ENCODE measurements around the gene RPL27A.

RPL27A gene

DNA sequence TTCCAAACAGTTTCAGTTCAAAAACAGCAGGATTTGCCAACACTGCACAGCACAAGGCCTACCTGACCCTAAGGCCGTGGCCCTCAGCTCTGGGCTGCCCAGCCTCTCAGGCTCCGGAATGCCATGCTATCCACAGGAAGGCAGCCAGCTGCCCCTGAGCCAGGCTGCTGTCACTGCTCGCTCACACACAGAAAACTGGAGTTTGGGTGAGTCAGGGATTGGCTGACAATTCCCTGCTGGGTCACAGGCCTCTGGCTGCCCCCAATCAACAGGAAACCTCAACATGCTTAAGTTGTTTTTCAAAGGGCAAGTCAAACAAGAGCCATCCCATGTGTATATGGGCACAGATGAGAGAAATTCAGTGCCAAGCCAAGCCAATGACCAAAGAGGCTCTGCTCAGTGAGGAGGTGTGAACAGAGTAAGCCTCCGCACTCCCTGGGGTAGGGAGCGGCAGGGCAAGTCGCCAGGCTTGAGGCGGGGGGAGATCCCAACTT is 50.2 kb downstream of the RPL27A start:
- H3K4me3 Mint-ChIP-seq, result no peak overlapping the region
- peaks cover 34% of the 10 kb centered on the region for H3K4me1 Mint-ChIP-seq
- H3K27ac Mint-ChIP-seq, result peak overlapping the region; percentile 87
- no peaks in the 10 kb centered on the region for H3K9me3 Mint-ChIP-seq
- peak; percentile 34 for ATAC-seq
- H3K36me3 Mint-ChIP-seq, result no peaks in the 10 kb centered on the region
- no peaks in the 10 kb centered on the region for H3K27me3 Mint-ChIP-seq

DNA sequence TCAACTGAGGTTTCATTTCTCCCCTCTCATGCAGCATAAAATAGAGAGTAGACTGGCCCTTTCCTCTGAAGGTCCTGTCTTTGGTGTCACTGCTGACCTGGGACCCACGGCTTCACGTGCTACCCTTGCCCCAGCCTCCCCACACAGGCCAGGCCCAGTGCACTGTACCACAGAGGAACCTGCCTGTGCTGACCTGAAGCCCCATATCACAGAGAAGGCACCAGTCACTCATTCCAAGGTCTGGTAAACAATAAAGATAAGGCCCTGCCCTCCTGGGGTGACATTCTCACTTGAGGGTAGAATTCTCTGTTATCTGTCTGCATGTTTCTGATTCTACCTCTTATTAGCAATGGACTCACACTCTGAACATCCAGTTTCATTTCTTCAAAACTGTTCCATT is 51.3 kb downstream of the RPL27A start:
- H3K27ac Mint-ChIP-seq, result peak overlapping the region; percentile 70

DNA sequence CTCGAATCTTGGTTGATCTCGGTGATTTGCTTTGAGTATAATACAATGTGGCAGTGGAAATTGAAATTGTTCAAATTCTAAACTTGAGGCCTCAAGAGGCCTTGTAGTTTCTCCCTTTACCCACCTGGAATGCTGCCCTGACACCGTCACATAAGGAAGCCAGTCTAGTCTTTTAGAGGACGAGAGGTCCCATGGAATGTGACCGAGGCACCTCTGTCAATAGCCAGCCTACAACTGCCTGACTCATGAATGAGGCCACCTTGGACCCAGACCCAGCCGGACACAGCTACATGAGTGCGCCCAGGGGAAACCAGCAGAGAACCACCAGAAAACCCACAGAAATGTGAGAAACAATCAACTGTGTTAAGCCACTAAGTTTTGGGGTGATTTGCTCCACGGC is 52.5 kb downstream of the RPL27A start:
- ATAC-seq, result no peak
- Mint-ChIP-seq H3K9me3 (no peaks in the 10 kb centered on the region), H3K27ac (no peak overlapping the region), H3K4me1 (peaks cover 34% of the 10 kb centered on the region), H3K36me3 (no peaks in the 10 kb centered on the region), H3K4me3 (no peak overlapping the region), H3K27me3 (no peaks in the 10 kb centered on the region)

More for the DNA sequence above, 51.3 kb downstream of the RPL27A start:
- ATAC-seq, result no peak
- Mint-ChIP-seq H3K4me3 (no peak overlapping the region), H3K4me1 (peaks cover 34% of the 10 kb centered on the region), H3K9me3 (no peaks in the 10 kb centered on the region), H3K36me3 (no peaks in the 10 kb centered on the region), H3K27me3 (no peaks in the 10 kb centered on the region)

DNA sequence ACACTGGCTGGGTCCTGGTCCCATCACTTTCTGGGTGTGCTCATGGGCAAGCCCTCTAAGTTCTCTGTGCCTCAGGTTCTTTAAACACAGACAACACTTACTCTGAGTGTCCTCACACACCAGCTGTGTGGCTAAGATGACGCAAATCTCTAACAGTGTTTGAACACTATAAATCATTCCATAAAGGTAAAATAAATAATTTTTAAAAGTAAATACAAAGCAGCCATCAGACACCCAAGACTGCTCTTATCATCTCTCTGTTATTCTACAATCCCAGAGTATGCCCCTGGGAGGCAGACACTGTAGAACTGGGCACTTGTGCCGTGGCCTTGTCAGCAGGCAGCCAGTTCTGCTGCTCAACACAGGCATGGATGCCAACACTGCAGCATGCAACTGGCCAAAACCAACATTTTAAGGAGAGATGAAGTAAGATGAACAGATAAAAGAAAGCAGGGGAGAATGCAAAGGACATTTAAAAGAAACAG is 56.8 kb downstream of the RPL27A start:
- no peaks in the 10 kb centered on the region for H3K4me1 Mint-ChIP-seq
- H3K9me3 Mint-ChIP-seq, result no peaks in the 10 kb centered on the region
- peaks cover 8% of the 10 kb centered on the region for H3K27me3 Mint-ChIP-seq
- no peak overlapping the region for H3K27ac Mint-ChIP-seq
- no peak overlapping the region for H3K4me3 Mint-ChIP-seq
- H3K36me3 Mint-ChIP-seq, result no peaks in the 10 kb centered on the region
- no peak for ATAC-seq

All from stimulated activated memory B cell treated with anti-CD40 and anti-IgM and Interleukin-4, amounts not matched to agents 10 μg/mL and 1 μg/mL and 100 μg/mL, for 72 hours (primary cell).